ENCODE measurements around the gene FLNC. TPM values are rescaled to one million over a fixed set of nuclear protein-coding genes. Genes with fewer than 3 reads are reported as not detected.

Gene FLNC
- total RNA-seq, 4 donors from 2014 or later, result 4.2 to 23.1 (median 6.5) TPM

DNA sequence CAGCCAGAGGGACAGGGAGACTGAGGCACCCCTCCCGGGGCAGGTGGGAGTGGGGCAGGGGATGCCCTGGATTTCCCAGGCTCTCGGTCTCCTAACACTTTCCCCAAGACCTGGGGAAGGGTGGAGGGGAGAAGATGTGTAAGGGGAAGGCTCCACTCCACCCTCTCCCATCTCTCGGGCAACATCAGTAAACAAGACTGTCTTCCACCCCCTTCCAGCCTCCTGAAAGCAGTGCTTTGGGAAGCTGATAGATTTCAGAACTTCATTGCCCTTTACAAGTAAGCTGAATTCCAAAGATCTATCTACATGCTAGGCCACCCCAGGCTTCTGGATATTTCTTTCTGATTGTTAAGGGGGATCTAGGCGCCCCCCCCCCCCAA, 3.7 kb downstream of the FLNC start:
- Histone ChIP-seq H3K27ac (peak overlapping the region in 3 of 4 donors; percentile 10 to 88 (median 72)), H3K9me3 (no peaks in the 10 kb centered on the region), H3K36me3 (peaks cover 0 to 19% (median 0%) of the 10 kb centered on the region in 3 donors), H3K4me3 (no peak overlapping the region), H3K27me3 (peaks cover 0 to 8% of the 10 kb centered on the region in 2 donors), H3K4me1 (peaks cover 0 to 23% (median 17%) of the 10 kb centered on the region in 4 donors)
- no peak for DNase-seq
- TF ChIP-seq, protein P1, sequence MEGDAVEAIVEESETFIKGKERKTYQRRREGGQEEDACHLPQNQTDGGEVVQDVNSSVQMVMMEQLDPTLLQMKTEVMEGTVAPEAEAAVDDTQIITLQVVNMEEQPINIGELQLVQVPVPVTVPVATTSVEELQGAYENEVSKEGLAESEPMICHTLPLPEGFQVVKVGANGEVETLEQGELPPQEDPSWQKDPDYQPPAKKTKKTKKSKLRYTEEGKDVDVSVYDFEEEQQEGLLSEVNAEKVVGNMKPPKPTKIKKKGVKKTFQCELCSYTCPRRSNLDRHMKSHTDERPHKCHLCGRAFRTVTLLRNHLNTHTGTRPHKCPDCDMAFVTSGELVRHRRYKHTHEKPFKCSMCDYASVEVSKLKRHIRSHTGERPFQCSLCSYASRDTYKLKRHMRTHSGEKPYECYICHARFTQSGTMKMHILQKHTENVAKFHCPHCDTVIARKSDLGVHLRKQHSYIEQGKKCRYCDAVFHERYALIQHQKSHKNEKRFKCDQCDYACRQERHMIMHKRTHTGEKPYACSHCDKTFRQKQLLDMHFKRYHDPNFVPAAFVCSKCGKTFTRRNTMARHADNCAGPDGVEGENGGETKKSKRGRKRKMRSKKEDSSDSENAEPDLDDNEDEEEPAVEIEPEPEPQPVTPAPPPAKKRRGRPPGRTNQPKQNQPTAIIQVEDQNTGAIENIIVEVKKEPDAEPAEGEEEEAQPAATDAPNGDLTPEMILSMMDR (IDR thresholded peaks at IDR 0.05), result no peak
- TF ChIP-seq POLR2A (IDR thresholded peaks at IDR 0.05), result no peak

DNA sequence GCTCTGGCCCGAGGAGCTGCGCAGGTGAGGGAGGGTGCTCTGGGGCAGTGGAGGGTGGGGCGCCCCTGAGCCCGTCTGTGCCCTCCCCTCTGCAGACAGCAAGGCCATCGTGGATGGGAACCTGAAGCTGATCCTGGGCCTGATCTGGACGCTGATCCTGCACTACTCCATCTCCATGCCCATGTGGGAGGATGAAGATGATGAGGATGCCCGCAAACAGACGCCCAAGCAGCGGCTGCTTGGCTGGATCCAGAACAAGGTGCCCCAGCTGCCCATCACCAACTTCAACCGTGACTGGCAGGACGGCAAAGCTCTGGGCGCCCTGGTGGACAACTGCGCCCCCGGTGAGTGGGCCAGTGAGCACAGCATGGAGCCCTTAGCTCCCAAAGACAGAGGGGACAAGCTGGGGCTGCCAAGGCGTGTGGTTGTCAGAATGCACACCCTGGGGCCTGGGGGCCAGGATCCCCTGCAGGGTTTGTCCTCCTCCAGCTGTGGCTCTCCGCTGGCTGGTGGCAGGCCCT, 5.1 kb downstream of the FLNC start:
- Histone ChIP-seq H3K27me3 (peaks cover 0 to 7% of the 10 kb centered on the region in 2 donors), H3K9me3 (no peaks in the 10 kb centered on the region), H3K27ac (peak overlapping the region in 1 of 4 donors; percentile 26), H3K4me3 (no peak overlapping the region), H3K4me1 (peaks cover 0 to 16% (median 13%) of the 10 kb centered on the region in 4 donors), H3K36me3 (peaks cover 0 to 27% (median 0%) of the 10 kb centered on the region in 3 donors)
- TF ChIP-seq POLR2A (IDR thresholded peaks at IDR 0.05), result no peak
- TF ChIP-seq, protein P1 (IDR thresholded peaks at IDR 0.05), result no peak
- DNase-seq, result no peak

- H3K27ac ChIP-seq, result peak overlapping the region in 1 of 4 donors; percentile 62
- H3K4me1 ChIP-seq, result peaks cover 0 to 8% (median 7%) of the 10 kb centered on the region in 4 donors
- peaks cover 0 to 27% (median 0%) of the 10 kb centered on the region in 3 donors for H3K36me3 ChIP-seq
- no peak for TF ChIP-seq POLR2A (IDR thresholded peaks at IDR 0.05)
- TF ChIP-seq, protein P1 (IDR thresholded peaks at IDR 0.05), result no peak
- no peak overlapping the region for H3K4me3 ChIP-seq
- no peaks in the 10 kb centered on the region for H3K9me3 ChIP-seq
- no peaks in the 10 kb centered on the region for H3K27me3 ChIP-seq
- DNase-seq, result no peak
Measured at GRCh38 chr7:128835790-128836641, 5.8 kb downstream of the FLNC start.

- Histone ChIP-seq H3K27ac (peak overlapping the region in 1 of 4 donors; percentile 62), H3K36me3 (peaks cover 0 to 27% (median 0%) of the 10 kb centered on the region in 3 donors), H3K4me1 (peaks cover 0 to under 1% (median 0%) of the 10 kb centered on the region in 4 donors), H3K27me3 (no peaks in the 10 kb centered on the region), H3K9me3 (no peaks in the 10 kb centered on the region), H3K4me3 (no peak overlapping the region)
- TF ChIP-seq POLR2A (IDR thresholded peaks at IDR 0.05), result no peak
- TF ChIP-seq, protein P1 (IDR thresholded peaks at IDR 0.05), result no peak
- DNase-seq, result no peak
Measured at GRCh38 chr7:128836729-128837348, 6.6 kb downstream of the FLNC start.

GRCh38 chr7:128837521-128837921, 7.3 kb downstream of the FLNC start:
- DNase-seq, result no peak
- H3K4me1 ChIP-seq, result no peaks in the 10 kb centered on the region
- H3K9me3 ChIP-seq, result no peaks in the 10 kb centered on the region
- TF ChIP-seq, protein P1 (IDR thresholded peaks at IDR 0.05), result no peak
- TF ChIP-seq POLR2A (IDR thresholded peaks at IDR 0.05), result no peak
- H3K27me3 ChIP-seq, result no peaks in the 10 kb centered on the region
- no peak overlapping the region for H3K27ac ChIP-seq
- no peak overlapping the region for H3K4me3 ChIP-seq
- H3K36me3 ChIP-seq, result peaks cover 0 to 27% (median 0%) of the 10 kb centered on the region in 3 donors
